Stimulated activated CD4-positive, alpha-beta T cell treated with anti-CD3 and anti-CD28 coated beads, TNF-alpha, amount 100 ng/mL, for 24 hours (primary cell): Measurements from ENCODE around the gene ANKRD53.

Experiments
- DNase-seq, 3 experiments: peaks; one replicate each; pipeline ENCODE4 v3.0.0-alpha.2; 2020; ENCODE audit warnings: low read depth in 3 of 3

Gene ANKRD53, protein sequence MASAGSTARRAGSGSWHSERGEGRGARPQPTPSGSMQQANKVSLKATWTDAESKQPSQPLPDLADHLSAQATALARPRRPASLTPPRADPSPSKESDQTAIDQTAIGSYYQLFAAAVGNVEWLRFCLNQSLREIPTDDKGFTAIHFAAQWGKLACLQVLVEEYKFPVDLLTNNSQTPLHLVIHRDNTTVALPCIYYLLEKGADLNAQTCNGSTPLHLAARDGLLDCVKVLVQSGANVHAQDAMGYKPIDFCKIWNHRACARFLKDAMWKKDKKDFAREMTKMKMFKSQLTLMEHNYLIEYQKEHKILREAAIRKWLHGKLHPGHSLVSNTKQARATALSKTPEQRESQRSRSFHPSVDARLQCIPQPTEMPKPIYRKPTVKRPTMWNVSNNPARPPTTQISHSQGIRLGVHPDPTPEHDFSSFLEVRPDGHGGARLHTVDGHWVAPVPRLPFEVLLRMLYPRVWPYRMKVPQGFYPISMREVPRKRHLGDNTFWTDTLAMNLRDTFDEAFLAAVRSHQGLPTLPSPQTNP

DNA sequence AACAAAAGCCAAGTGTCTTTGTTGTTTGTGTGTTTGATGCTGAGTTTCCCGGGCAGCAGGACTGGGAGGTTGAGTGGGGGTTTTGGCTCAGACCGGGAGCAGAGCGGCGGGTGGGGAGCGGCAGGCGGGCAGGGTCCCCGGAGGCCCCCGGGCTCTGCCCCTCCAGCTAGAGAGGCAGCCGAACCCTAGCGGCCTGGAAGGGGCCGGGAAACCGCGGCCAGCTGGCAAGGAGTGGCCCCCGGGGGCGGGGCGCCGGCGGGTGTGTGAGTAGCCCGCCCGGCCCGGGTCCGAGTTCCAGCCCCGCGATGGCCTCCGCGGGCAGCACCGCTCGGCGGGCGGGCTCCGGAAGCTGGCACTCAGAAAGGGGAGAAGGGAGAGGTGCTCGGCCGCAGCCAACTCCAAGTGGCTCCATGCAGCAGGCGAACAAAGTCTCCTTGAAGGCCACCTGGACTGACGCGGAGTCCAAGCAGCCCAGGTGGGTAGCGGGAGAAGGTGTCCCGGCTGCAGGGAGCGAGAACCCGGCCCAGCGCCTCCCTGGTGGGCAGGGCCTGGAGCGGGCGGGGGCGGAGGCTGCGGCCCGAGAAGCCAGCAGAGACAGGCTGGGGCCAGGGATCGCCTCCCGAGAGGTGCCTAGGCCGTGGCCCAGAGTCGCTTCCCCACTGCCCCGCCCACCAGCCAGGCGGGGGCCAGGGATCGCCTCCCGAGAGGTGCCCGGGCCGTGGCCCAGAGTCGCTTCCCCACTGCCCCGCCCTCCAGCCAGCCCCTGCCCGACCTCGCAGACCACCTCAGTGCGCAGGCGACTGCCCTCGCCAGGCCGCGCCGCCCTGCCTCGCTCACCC is at the start of gene ANKRD53:
ANKRD53 (plus strand) TSS at position 290 of the 839 bp plus-strand sequence; CDS start at position 306, 16 bp downstream.
- DNase-seq: no peak

DNA sequence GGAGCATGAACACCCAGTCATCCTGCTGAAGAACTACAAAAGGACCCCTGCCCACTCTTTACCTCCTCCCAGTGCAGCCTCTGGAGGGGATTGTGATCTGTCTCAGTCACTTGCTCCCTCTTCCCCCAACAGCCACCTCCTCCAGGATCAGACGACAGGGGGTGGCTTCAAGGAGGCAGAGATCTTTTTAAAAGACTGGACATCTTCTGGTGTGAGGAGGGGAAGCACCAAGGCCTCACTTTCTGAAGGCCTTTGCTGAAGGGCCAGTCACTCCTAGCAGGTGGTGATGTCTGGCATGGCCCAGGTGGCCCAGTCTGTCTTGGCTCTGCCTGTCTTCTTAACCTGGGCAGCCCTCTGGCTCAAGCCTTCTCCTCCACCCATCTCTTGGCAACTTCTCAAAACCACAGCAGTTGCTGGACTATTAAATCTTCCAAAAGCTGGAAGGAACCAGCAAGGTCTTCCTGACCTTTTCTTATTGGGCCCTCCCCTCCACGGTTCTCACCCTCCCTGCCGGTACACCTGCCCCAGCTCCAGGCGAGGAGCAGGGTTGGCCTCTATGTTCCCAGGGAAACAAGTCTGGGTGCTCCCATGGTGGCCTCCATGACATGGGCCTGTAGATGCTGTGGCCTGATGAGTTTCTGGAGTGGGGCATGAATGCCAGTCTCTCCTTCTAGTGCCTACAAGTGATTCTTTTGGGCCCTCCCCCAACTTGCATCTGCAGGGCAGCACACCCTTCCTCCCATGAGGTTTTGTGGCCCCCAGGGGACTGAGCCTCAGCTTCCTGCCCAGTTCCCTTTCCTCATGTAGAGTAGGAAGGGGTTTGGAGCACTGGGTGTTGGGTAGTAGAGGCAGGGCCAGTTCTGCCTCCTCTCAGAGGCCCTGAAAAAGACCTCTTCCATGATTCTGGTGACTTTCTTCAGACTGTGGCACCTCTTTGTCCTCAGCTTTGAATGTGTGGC is 47.8 kb upstream of the ANKRD53 start:
- no peak for DNase-seq

DNA sequence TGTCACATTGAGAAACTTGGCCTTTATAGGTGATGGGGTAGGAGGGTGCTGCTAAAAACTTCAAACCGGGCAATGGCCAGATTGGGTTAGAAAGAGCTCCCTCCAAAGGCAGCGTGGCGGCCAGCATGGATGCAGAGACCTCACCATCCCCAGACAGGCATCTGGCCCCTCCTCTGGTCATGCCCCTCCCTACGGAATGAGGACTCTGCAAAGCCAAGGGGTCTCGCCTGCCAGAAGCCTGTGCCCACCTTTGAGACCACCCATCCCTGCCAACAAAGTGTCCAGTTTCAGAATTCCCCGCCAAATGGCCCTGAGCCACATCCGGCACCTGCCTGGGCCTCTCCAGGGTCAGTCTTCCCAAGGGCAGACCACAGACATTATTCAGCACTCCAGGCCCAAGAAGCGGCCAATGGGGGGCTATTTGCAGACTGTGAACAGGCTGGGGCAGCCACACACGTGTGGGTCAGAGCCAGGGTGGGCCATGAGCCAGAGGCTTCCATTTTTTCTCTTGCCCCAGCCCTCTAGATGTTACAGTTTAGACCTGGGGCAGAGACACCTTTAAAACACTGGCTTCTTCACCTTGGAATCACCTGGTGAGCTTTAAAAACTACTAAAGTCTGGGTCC is 46.9 kb upstream of the ANKRD53 start:
- DNase-seq: no peak

DNA sequence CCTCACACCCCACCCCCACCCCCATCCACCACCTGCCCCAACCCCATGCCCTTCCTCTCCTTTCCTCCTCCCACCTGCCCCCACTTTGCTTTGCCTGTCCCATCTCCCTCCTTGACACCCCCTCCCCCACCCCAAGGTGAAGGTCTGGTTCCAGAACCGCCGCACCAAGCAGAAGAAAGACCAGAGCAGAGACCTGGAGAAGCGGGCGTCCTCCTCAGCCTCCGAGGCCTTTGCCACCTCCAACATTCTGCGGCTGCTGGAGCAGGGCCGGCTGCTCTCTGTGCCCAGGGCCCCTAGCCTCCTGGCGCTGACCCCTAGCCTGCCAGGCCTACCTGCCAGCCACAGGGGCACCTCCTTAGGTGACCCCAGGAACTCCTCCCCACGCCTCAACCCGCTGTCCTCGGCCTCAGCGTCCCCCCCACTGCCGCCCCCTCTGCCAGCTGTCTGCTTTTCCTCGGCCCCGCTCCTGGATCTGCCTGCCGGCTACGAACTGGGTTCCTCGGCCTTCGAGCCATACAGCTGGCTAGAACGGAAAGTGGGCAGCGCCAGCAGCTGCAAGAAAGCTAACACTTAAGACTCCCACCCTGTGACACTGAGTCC is 45.7 kb upstream of the ANKRD53 start:
- DNase-seq: no peak

DNA sequence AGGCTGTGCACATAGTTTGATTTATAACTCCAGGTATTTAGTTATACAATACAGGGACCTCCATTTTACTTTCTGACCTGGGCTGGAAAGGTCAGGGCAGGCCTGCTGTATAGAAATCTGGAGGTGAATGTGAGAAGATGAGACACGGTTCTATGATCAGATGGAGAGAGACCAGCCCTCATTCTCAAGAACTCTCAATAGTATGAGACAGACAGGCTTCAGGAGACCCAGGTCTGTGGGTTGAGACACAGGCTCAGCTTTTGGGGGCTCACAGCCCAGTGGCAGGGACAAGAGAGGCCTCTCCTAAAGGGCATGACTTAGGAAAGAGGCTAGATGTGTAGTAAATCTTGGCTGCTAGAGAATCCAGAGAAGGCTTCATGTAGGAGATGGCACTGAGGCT is 43.4 kb upstream of the ANKRD53 start:
- no peak for DNase-seq

DNA sequence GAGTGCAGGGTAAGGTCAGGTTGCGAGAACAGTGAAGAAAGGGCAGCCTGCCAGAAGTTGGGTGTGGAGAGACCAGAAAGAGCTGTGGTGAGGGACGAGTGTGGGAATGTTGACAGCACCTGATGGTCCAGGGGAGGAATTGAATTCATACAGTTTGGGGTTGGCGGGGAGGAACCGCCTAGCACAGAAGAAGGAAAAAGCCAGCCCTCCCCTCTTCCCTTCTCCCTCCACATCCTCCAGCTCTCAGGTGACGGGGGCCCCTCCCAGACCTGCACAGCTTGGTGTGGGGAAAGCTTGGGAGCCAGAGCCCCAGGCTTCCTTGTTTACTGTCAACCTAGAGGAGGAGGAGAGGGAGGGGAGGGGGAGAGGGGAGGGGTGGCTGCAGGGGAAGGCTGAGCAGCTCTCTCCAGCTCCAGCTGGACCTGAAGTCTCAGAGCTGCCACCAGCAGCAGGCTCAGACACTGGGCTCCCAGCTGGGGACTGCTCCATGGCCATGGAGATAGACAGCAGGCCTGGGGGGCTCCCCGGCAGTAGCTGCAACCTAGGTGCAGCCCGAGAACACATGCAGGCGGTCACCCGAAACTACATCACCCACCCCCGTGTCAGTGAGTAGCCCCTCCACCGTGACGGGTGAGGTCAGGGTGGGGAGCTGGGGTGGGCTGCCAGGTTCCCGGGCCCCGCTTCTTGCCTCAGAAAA is 42.8 kb upstream of the ANKRD53 start, which contains the start of gene ATP6V1B1:
ATP6V1B1 (plus strand) TSS at position 433 of the 697 bp plus-strand sequence; CDS start at position 488, 55 bp downstream.
- no peak for DNase-seq

DNA sequence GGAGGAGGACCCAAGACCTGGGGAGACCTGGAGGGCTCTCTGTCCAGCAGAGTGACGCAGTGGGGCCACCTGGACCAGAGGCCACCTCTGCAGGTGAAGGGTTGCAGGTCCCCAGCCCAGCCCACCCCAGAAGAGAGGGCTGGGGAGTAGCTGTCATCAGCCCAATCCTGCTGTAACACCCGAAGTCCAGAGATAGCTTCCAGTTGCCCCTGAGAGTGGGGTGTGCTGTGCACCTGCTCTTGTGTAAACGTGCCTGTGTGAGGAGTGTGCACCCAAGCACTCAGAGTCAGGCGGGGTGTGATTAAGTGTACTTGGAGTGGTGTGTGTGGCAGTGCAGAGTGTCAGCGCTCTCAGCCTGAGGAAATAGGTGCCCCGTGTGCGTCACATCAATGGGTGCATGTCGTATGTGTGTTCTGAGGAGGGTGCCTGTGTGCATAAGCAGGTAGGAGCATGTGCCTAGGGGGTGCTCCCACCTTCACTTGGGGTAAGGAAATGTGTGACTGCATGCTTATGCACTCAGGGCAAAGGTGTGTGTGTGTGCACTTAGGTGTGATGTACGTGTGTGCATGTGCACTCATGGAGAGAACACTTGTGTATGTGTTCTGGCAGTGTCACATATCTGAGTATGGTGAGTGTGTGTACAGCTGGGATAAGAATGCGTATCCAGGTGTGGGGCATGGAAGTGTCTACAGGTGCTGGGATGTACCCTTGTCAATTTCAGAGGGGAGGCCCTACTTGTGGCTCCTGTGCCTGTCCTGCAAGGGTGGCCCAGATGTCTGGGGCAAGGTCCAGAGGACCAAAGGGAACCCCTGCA is 42.1 kb upstream of the ANKRD53 start:
- DNase-seq: no peak

DNA sequence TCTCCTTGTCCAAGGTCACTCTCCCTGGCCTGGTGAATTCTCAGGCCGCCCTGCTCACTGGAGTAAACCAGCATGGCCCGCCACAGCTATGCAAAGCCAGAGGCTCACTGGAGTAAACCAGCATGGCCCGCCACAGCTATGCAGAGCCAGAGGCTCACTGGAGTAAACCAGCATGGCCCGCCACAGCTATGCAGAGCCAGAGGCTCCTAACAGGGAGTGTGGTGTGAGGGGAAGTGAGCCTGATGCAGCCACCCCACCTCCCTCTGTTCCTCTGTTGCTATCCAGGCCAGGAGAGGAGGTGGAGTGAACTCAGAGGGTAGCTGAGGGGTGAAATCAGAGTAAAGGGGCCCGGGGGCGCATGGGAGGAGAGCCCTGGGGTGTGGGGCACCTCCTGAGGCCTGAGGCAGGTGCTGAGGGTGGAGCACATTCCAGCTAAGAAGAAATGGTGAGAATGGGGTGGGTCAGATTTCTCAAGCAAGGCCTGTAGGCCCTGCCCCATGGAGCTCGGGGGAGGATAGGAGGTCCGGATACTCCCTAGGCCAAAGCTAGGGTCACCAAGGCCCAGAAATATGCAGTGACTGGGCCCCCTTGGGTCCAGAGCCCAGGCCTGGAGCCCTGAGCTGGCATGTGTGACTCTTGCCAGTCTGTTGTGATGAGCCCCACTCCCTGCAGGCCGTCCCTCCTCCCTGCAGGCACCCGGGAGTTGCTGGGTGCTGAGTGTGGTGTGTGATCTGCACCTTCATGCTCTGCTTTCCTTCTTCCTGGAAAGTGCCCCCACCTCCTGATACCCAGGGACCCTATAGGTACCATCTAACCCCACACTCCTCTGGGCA is 41.2 kb upstream of the ANKRD53 start:
- no peak for DNase-seq

DNA sequence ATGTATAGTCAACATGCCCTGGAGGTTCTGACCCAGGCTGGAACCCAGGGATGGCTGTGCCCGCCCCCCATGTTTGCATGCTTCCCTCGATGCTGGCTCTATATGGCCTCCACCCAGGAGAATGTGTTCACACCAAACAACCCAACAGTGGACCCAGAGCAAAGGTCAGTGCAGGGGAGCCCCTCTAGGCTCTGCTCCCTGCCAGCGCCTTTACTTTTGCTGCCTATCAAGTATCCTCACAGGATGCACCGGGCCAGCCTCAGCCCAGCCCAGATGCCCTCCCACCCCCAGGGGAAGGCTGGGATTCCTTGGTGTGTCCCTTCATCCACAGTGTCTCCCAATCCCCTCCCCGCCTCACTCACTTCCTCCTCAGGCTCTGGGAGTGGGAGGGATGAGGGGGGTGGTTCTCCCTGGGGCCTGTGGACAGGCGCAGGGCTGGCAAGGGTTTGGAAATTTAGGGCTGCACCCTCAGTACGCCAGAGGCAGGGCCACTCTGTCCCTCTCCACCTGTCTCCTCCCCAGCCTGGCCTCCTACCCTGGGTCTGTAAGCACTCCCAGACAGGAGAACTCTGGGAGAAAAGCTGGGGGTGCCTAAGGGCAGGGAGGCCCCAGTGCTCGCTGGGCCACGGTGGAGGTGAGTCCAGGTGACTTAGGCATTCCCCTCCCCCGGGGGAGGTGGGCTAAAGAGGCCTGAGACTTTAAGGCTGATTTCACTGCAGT is 40.4 kb upstream of the ANKRD53 start:
- DNase-seq: no peak

DNA sequence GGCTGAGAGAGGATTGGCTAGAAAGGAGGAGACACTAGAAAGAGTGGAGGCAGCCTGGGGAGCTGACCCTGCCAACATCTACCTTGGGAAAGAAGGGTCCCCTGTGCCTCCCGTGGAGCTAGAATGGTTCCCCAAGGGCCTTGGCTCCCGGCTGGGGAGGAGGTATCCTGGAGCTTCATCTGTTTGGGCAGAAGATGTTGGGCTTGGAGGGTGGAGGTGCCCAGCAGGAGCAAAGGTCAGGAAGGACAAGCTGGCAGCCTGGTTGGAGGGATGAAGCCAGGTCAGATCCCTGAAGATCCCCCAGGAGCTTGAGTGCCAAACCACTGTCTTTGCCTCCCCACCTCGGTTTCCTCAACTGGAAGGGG is 39.9 kb upstream of the ANKRD53 start:
- no peak for DNase-seq

DNA sequence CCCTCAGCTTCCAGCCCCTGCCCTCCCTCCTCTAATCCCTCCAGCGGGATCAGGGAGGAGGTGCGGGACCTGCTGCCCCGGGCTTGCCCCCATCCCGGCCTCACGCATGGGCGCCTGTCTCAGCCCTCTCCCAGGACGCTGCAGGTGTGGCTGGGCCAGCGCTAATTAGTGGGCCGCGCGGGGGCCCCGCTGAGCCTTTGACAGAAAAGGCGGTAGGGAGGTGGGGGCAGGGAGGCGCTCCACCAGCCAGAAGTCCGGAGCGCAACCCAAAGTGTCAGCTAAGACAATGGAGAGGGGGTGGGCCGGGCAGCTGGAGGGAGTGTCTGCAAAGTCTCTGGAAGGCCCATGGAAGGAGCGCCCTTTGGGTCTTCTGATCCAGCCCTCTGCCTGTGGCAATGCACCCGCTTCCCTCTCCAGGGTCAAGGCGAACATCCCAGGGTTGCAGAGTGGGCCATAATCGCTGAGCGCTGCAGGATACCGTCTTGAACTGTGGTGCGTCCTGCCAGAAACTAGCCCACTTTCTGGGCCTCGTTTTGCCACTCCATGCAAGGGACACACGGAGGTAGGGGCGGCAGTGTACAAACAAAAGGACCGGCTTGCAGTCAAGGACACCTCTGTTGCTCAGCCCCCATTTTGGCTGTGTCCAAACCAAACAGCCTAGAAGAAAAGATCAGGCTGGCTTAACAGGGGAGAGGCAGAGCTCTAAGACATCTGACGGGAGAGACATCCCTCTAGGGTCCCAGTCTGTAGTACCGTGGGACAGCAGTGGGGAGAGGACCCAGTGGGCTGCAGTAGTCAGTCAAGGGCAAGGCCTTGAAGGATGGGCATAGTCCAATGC is 39.2 kb upstream of the ANKRD53 start:
- DNase-seq: no peak

DNA sequence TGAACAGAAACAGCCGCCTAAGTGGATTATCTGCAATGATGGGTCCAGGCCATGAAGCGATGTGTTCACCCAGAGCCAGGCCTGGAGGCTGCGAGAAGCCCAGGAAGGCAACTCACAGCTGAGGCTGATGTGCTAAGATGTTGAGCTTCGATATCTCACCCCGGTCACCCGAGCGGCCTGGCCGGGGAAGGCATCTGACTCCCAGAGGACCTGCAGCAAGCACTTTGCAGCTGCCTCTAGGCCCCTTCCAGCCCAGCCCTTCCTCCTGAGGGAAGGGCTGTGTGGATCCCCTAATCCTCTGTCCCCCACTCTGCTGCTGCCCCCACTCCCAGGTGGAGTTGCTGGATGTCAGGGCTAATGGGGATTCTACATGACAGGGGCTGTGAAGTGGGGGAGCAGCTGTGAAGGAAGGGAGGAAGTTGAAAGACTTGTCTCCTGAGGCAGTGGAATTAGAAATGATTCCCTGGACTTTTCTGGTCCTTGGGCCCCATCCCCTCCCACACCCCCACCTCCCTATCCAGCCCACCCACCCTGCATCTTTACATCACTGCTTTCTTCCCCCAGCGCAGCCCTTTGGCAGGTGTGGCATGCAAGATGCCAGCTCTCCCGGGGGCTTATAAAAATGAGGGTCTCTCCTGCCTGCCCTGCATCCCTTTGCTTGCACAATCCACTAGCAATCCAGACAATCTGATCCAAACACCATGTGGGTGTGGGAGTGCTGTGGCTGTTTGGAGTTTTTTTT is 38.4 kb upstream of the ANKRD53 start:
- no peak for DNase-seq

DNA sequence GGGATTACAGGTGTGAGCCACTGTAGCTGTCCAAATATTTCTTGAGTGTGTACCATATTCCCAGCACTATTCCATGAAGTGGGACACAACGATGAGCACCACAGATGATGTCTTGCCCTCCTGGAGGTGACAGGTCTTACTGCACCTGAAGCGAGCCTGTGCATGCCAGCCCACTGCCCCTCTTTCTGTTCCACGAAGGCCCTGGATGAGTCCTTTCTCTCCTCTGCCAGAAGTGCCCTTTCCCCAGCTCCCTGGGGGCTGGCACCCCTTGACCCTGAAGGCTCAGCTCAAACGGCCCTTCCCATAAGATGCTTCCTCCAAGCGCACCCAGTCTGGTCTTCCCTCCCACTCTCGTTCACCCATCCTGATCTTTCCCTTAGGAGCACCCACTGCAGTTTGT is 37.2 kb upstream of the ANKRD53 start:
- no peak for DNase-seq

DNA sequence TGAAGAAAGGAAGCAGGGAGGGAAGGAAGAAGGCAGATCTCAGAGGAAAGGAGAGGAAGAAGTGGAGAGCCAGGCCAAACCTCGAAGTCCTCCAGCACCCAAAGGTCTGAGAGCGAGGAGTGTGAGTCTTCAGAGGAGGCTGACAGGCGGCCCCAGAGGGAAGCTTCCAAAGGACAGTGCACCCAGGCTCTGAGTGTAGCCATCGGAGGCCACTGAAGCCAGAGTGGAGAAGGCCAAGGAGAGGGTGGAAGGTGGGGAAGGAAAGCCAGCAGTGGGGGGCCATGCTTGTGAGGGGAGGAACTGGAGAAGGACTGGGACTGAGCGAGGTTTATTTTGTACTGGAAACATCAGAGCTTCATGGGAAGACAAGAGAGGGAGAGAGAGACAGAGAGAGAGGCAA is 36.7 kb upstream of the ANKRD53 start:
- DNase-seq: no peak

DNA sequence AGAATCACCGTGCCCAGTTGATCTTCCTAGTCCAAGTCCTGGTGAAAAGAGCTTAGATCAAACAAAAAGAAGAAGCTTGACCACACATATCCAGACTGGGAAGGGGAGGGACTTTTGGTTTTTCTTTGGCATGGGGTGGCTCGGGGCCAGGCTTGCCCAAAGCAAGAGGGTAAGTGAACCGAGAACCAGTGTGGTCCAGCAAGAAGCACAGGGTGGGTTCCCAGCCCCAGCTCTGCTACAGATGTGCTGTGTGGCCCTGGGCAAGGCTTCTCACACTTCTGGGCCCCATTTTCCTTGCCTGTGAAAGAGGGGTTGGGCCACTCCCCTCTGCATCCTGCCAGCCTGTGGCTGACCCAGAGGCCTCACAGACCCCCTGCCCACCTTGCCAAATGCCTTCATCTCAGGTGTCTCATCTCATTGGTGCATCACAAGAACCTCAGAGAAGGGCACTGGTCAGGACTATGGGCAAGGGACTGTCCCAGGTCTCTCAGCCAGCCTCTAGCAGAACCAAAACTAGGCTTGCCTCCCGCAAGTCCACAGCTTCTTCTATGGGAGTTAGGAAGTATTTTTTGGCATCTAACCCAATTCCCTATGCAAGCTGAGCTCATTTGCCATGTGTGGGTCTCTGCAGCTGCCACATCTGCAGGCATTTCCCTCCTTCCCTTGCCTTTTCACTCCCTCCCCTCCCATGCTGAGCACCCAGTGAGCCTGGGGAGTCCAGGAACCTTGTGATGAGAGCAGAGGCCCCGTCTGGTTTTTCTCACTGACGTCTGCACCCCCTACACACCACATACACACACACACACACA is 35.8 kb upstream of the ANKRD53 start:
- no peak for DNase-seq
